ENCODE data around the gene PCDHGB2.
"Not testable (repeated sequence)": the region's sequence is repeated elsewhere in the genome, so short reads cannot be mapped to it uniquely, and the experiment has no call there.

PCDHGB2 gene

DNA sequence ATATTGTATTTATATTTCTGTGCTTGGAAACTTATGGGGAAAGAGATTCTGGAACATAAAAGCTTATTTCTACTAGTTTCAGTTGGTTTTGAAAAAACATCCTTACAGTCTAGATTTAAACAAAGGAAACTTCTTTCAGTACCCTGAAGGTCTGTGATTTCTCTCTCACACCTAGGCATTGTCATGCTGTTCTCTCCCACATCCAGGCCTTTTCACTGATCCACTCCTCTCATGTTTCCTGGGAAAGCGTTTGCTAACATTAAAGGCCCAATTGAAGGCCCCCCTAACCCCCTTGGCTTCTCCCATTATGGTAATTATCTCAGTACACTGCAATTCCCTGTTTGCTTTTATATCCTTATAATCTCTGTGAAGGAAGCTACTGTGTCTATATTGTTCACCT lies 17.0 kb upstream of the PCDHGB2 start:
- TF ChIP-seq, protein P1, sequence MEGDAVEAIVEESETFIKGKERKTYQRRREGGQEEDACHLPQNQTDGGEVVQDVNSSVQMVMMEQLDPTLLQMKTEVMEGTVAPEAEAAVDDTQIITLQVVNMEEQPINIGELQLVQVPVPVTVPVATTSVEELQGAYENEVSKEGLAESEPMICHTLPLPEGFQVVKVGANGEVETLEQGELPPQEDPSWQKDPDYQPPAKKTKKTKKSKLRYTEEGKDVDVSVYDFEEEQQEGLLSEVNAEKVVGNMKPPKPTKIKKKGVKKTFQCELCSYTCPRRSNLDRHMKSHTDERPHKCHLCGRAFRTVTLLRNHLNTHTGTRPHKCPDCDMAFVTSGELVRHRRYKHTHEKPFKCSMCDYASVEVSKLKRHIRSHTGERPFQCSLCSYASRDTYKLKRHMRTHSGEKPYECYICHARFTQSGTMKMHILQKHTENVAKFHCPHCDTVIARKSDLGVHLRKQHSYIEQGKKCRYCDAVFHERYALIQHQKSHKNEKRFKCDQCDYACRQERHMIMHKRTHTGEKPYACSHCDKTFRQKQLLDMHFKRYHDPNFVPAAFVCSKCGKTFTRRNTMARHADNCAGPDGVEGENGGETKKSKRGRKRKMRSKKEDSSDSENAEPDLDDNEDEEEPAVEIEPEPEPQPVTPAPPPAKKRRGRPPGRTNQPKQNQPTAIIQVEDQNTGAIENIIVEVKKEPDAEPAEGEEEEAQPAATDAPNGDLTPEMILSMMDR (IDR thresholded peaks at IDR 0.05; ENCODE audit: control extremely low read depth, extremely low read depth, low read depth, missing control alignments): no peak
- POLR2A ChIA-PET: no interaction called here
- CTCF ChIA-PET: interaction anchor here (0.9 to 2.3 kb wide), 6 partner anchors 12 to 221 kb away, joined by 3 to 7 read pairs (median 5); partner anchors contain the start of genes PCDHGA1, PCDHGA10, PCDHGA12 and TAF7
- DNase-seq (ENCODE audit: extremely low spot score): no peak

DNA sequence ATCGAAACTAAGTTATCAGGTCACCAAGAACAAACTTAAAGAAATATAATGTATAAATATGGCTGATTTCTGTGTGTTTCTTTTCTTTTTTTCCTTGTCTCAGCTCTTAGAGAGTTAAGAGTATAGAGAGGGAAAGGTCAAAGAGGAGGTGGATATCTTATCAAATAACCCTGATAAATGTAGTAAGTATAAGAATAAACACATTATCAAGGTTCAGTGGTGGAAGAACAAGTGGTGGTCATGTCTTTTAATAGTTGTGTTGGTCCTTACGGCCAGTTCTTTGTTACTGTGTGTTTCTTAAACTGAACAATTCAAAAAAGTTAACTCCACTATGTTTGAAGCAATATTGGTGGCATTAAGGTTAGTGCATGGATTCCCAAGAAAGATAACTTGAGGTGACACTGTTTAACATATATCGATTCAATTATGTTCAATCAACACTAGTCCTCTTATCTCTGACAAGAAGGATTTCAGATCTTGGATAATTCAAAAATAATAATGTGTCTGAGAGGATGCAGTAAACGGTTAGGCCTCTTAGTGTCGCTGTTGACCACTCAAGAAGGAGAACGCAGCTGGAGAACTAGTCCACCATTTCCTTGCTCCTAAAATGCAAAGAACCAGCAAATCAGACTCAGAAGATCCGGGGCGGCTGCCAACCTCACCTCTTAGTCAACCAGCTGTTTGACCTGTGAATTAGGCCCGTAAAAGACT lies 16.4 kb upstream of the PCDHGB2 start, which contains the start of gene PCDHGA3:
PCDHGA3 (plus strand) TSS at position 588 of the 711 bp plus-strand sequence. CDS start 205 bp downstream, outside the sequence.
- ChIA-PET CTCF (interaction anchor here (1.2 to 2.3 kb wide), 6 partner anchors 13 to 220 kb away, joined by 4 to 7 read pairs (median 4); partner anchors contain the start of genes PCDHGA1, PCDHGA10 and PCDHGA12), POLR2A (no interaction called here)
- TF ChIP-seq, protein P1 (IDR thresholded peaks at IDR 0.05; ENCODE audit: control extremely low read depth, extremely low read depth, low read depth, missing control alignments): no peak
- DNase-seq (ENCODE audit: extremely low spot score): no peak

DNA sequence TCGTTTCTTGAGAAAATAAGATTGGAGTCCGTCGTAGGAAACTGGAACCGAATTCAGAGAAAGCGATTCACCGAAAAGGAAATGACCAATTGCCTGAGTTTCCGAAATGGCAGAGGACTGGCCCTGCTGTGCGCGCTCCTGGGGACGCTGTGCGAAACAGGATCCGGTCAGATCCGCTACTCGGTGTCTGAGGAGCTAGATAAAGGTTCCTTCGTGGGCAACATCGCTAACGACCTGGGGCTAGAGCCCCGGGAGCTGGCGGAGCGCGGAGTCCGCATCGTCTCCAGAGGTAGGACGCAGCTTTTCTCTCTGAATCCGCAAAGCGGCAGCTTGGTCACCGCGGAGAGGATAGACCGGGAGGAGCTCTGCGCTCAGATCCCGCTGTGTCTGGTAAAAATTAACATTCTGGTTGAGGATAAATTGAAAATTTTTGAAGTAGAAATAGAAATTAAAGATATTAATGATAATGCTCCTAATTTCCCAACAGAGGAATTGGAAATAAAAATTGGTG lies 15.8 kb upstream of the PCDHGB2 start:
- CTCF ChIA-PET: interaction anchor here (1.0 to 2.3 kb wide), 7 partner anchors 13 to 220 kb away, joined by 4 to 7 read pairs (median 5); partner anchors contain the start of genes PCDHGA1, PCDHGA10, PCDHGA12 and PCDHGB2
- POLR2A ChIA-PET: no interaction called here
- no peak for DNase-seq (ENCODE audit: extremely low spot score)

DNA sequence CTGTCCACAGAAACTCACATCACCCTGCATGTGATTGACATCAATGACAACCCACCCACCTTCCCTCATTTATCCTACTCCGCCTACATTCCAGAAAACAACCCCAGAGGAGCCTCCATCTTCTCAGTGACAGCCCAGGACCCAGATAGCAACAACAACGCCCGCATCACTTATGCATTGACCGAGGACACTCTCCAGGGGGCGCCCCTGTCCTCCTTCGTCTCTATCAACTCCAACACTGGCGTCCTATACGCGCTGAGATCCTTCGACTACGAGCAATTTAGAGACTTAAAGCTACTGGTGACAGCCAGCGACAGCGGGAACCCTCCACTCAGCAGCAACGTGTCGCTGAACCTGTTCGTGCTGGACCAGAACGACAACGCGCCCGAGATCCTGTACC lies 14.5 kb upstream of the PCDHGB2 start:
- CTCF ChIA-PET: interaction anchor here (1.3 to 1.6 kb wide), 2 partner anchors 10 to 67 kb away, joined by 3 to 5 read pairs; partner anchors contain the start of gene PCDHGA10
- POLR2A ChIA-PET: no interaction called here
- TF ChIP-seq, protein P1 (IDR thresholded peaks at IDR 0.05; ENCODE audit: control extremely low read depth, extremely low read depth, low read depth, missing control alignments): no peak
- DNase-seq (ENCODE audit: extremely low spot score): no peak

More for the DNA sequence above, 15.8 kb upstream of the PCDHGB2 start:
- TF ChIP-seq, protein P1 (IDR thresholded peaks at IDR 0.05; ENCODE audit: control extremely low read depth, extremely low read depth, low read depth, missing control alignments): no peak

DNA sequence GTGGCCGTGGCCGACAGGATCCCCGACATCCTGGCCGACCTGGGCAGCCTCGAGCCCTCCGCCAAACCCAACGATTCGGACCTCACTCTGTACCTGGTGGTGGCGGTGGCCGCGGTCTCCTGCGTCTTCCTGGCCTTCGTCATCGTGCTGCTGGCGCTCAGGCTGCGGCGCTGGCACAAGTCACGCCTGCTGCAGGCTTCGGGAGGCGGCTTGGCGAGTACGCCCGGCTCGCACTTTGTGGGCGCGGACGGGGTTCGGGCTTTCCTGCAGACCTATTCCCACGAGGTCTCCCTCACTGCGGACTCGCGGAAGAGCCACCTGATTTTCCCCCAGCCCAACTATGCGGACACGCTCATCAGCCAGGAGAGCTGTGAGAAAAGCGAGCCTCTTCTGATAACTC lies 13.8 kb upstream of the PCDHGB2 start:
- DNase-seq (ENCODE audit: extremely low spot score); POLR2A ChIA-PET: not testable (repeated sequence)
- CTCF ChIA-PET: interaction anchor here (1.3 to 1.9 kb wide), 2 partner anchors 8 to 11 kb away, joined by 3 to 8 read pairs; partner anchors contain the start of gene PCDHGA2

DNA sequence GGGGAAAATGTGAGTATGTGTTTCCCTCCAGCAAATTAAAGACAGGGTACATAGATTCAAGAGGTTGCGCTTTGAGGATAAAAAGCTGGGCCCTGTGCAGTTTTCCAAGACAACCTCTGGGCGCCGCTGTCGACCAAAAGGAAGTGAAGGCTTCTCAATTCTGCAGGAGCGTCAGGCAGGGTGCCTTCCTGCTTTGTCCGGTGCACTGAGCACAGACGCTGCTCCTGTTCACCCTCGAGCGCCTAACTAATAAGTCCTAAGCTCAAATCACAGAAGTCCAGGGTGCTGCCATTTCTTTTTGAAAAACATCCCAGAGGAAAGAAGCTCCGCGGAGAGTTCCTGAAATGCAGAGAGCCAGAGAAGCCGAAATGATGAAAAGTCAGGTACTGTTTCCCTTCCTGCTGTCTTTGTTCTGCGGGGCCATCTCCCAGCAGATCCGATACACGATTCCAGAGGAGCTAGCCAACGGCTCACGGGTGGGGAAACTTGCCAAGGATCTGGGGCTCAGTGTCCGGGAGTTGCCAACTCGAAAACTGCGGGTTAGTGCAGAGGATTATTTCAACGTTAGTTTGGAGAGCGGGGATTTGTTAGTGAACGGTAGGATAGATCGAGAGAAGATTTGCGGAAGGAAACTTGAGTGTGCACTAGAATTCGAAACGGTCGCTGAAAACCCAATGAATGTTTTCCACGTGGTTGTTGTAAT lies 9.7 kb upstream of the PCDHGB2 start, which contains the start of gene PCDHGB1:
PCDHGB1 (plus strand) TSS at position 183 of the 703 bp plus-strand sequence; CDS start at position 345, 162 bp downstream.
- DNase-seq (ENCODE audit: extremely low spot score): peak; percentile 68
- TF ChIP-seq, protein P1 (IDR thresholded peaks at IDR 0.05; ENCODE audit: control extremely low read depth, extremely low read depth, low read depth, missing control alignments): peak; percentile 62
- CTCF ChIA-PET: interaction anchor here (0.6 to 3.2 kb wide), 13 partner anchors 8 to 214 kb away, joined by 3 to 14 read pairs (median 4); partner anchors contain the start of genes PCDHB14, PCDHGA1, PCDHGA10 and PCDHGA2
- POLR2A ChIA-PET: no interaction called here

All from GM10248 (cell line).